Mesothelial cell of epicardium (in vitro differentiated cells): Measurements from ENCODE around the gene GPR33. TPM values are rescaled to one million over a fixed set of nuclear protein-coding genes. Genes with fewer than 3 reads are reported as not detected.
"Not testable (repeated sequence)": the region's sequence is repeated elsewhere in the genome, so short reads cannot be mapped to it uniquely, and the experiment has no call there.

Source experiments
- DNase-seq, 2 experiments: peaks; one replicate each; pipeline ENCODE4 v3.0.0; 2021; ENCODE audit warnings: low spot score in 2 of 2; ENCODE audit not compliant: unreplicated experiment in 2 of 2
- H3K27ac Mint-ChIP-seq: 2 replicates; pipeline ENCODE4 v1.8.0; 2021; ENCODE audit warnings: mixed read lengths
- H3K27me3 Mint-ChIP-seq: 2 replicates; pipeline ENCODE4 v1.8.0; 2021; ENCODE audit warnings: low read depth, mixed read lengths
- H3K36me3 Mint-ChIP-seq: 2 replicates; pipeline ENCODE4 v1.8.0; 2021; ENCODE audit warnings: mixed read lengths
- H3K4me1 Mint-ChIP-seq: 2 replicates; pipeline ENCODE4 v1.8.0; 2021; ENCODE audit warnings: mixed read lengths
- H3K4me3 Mint-ChIP-seq: 2 replicates; pipeline ENCODE4 v1.8.0; 2021; ENCODE audit warnings: mild to moderate bottlenecking, moderate library complexity, mixed read lengths
- H3K9me3 Mint-ChIP-seq: 2 replicates; pipeline ENCODE4 v1.8.0; 2021; ENCODE audit warnings: mixed read lengths
- CTCF ChIP-seq: fragments of 200-600 bp; sonication (generic); IDR thresholded peaks from one replicate; pipeline ENCODE4 v1.5.0; 2021; ENCODE audit warnings: antibody characterized with exemption; ENCODE audit not compliant: unreplicated experiment
- total RNA-seq: library from RNA; stranded (reverse); gene quantifications from 3 replicates; pipeline ENCODE4 v1.2.1, GENCODE V29; 2021

Gene GPR33
- total RNA-seq, 1 donor from 2014 or later, result not detected

GRCh38 chr14:31445703-31446102 is 42.1 kb downstream of the GPR33 start:
- H3K9me3 Mint-ChIP-seq, result peaks cover 4% of the 10 kb centered on the region
- peaks cover 24% of the 10 kb centered on the region for H3K36me3 Mint-ChIP-seq
- TF ChIP-seq CTCF, result no peak
- no peak overlapping the region for H3K4me3 Mint-ChIP-seq
- DNase-seq, result no peak
- H3K27ac Mint-ChIP-seq, result no peak overlapping the region
- peaks cover 4% of the 10 kb centered on the region for H3K4me1 Mint-ChIP-seq
- no peaks in the 10 kb centered on the region for H3K27me3 Mint-ChIP-seq

GRCh38 chr14:31442284-31442683 is 45.6 kb downstream of the GPR33 start:
- Mint-ChIP-seq H3K4me1 (peaks cover 4% of the 10 kb centered on the region), H3K9me3 (peaks cover 18% of the 10 kb centered on the region), H3K36me3 (peaks cover 31% of the 10 kb centered on the region), H3K27ac (no peak overlapping the region), H3K4me3 (no peak overlapping the region), H3K27me3 (no peaks in the 10 kb centered on the region)
- no peak for DNase-seq
- no peak for TF ChIP-seq CTCF

GRCh38 chr14:31441273-31442111 is 46.3 kb downstream of the GPR33 start:
- peaks cover 18% of the 10 kb centered on the region for H3K9me3 Mint-ChIP-seq
- H3K4me3 Mint-ChIP-seq, result no peak overlapping the region
- H3K4me1 Mint-ChIP-seq, result peaks cover 4% of the 10 kb centered on the region
- H3K27me3 Mint-ChIP-seq, result no peaks in the 10 kb centered on the region
- peaks cover 28% of the 10 kb centered on the region for H3K36me3 Mint-ChIP-seq
- H3K27ac Mint-ChIP-seq, result peak overlapping the region; percentile 83
- TF ChIP-seq CTCF, result no peak
- DNase-seq, result no peak

GRCh38 chr14:31440280-31440679 is 47.6 kb downstream of the GPR33 start:
- Mint-ChIP-seq H3K9me3 (peaks cover 18% of the 10 kb centered on the region), H3K27me3 (no peaks in the 10 kb centered on the region), H3K4me3 (no peak overlapping the region), H3K27ac (no peak overlapping the region), H3K4me1 (peaks cover 4% of the 10 kb centered on the region), H3K36me3 (peaks cover 24% of the 10 kb centered on the region)
- TF ChIP-seq CTCF, result no peak
- no peak for DNase-seq

GRCh38 chr14:31439561-31439960 is 48.3 kb downstream of the GPR33 start:
- Mint-ChIP-seq H3K27ac (no peak overlapping the region), H3K4me3 (no peak overlapping the region), H3K9me3 (peaks cover 18% of the 10 kb centered on the region), H3K36me3 (peaks cover 24% of the 10 kb centered on the region), H3K4me1 (peaks cover 4% of the 10 kb centered on the region), H3K27me3 (no peaks in the 10 kb centered on the region)
- no peak for TF ChIP-seq CTCF
- no peak for DNase-seq

GRCh38 chr14:31437045-31437691 is 50.7 kb downstream of the GPR33 start:
- not testable (repeated sequence) for H3K4me1 Mint-ChIP-seq

More at GRCh38 chr14:31437045-31437691, 50.7 kb downstream of the GPR33 start:
- H3K4me3 Mint-ChIP-seq, DNase-seq, H3K27ac Mint-ChIP-seq, H3K27me3 Mint-ChIP-seq: not testable (repeated sequence)
- peaks cover 24% of the 10 kb centered on the region for H3K9me3 Mint-ChIP-seq
- H3K36me3 Mint-ChIP-seq, result peaks cover 26% of the 10 kb centered on the region
